Muscle layer of colon (tissue), 2 donors: ENCODE data around the gene FLAD1.

Experiments
- H3K27ac ChIP-seq: one replicate; pipeline ENCODE4 v1.7.0; 2013; ENCODE audit warnings: low read depth, mild to moderate bottlenecking, low read length, moderate library complexity
- H3K27me3 ChIP-seq, 2 donors: one replicate each; pipeline ENCODE4 v1.7.0; 2013; ENCODE audit warnings: low read length in 2 of 2, mild to moderate bottlenecking in 2 of 2; ENCODE audit not compliant: insufficient read depth in 2 of 2, control insufficient read depth in 1 of 2
- H3K36me3 ChIP-seq: one replicate; pipeline ENCODE4 v1.7.0; 2013; ENCODE audit warnings: mild to moderate bottlenecking, low read length; ENCODE audit not compliant: insufficient read depth
- H3K4me1 ChIP-seq: one replicate; pipeline ENCODE4 v1.7.0; 2013; ENCODE audit warnings: mild to moderate bottlenecking, low read length; ENCODE audit not compliant: insufficient read depth
- H3K4me3 ChIP-seq, 2 donors: one replicate each; pipeline ENCODE4 v1.7.0; 2013; ENCODE audit warnings: low read length in 2 of 2, low read depth in 1 of 2, mild to moderate bottlenecking in 1 of 2, moderate library complexity in 1 of 2
- H3K9ac ChIP-seq: one replicate; pipeline ENCODE4 v1.7.0; 2013; ENCODE audit warnings: low read length
- H3K9me3 ChIP-seq: one replicate; pipeline ENCODE4 v1.7.0; 2013; ENCODE audit warnings: mild to moderate bottlenecking, low read length
- donor health status: abdominal sarcoma.
- donor health status: Adenocarcinoma of cecum.

FLAD1 gene

DNA sequence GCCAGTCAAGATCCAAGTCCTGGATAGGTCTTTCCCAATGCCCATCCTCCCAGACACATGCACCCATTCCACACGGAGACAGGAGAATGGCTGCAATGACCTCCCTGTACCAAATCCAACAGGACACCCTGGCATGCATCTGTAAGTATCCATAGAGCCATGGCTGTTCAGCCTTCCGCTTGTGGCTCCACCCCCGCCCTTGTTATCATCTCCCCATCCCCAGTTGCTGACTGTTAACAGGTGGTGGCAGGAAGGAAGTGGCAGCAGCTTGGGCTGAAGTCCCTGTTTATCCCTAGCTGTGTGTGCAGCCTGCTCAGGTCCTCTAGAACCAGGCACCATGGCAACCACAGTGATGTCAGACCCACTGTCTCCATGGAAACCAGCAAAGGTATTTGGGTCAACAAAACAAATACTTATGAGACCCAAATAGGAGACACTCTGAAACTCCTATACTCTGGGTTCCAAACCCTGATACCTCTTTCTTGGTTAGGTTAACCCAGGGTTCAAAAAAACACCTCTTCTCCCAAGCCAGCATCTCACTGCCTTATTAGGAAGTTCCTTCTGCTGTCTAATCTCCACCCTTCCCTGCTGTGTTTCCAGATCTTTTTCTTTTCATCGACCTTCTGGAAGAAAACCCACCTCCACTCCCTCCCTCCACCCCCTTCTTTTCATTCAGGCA, 28.0 kb upstream of the FLAD1 start:
- H3K9ac ChIP-seq: peak overlapping the region; percentile 15
- peaks cover 33% of the 10 kb centered on the region for H3K36me3 ChIP-seq
- H3K4me1 ChIP-seq: peaks cover 51% of the 10 kb centered on the region
- H3K27me3 ChIP-seq: no peaks in the 10 kb centered on the region
- H3K27ac ChIP-seq: peak overlapping the region; percentile 8
- H3K9me3 ChIP-seq: no peaks in the 10 kb centered on the region
- peak overlapping the region; percentile 15 to 80 for H3K4me3 ChIP-seq

DNA sequence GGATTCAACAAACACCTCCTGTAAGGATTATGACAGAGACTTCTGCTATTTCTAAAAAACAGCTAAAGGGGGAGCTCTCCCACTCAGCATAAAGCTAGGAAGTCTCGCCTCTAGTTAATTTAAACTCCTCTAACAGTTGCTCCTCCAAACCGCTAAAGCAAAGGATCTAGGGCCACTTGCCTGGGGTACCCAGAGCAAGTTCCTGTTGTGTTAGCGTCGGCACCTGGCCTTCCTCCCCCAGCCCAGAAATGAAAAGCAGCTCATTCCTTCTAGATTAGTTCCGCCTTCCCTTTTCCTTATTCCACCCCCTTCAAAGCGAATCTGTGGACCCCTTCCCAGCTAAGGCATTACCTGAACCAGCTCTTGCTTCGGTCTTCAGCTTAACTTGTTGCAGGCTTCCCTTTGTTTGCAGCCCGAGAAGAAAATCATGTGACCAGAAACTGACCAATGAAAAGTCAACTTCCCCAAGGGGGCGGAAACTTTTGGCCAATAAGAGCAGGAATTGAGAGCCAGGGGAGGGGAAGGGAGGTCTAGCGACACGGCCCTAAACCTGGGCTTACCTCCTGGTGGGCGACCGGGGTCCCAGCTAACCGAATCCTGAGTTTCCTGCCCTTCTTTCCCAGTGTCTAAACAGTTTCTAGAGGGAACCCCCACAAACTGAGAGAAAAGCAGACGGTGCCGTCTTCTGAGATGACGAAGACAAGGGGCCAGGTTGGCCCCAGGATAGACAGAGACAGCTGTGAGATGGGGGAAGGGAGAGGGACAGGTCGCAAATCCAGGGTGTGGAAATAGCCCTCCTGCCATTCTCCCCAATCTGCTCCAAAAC, 27.2 kb upstream of the FLAD1 start, which contains the start of gene PBXIP1:
PBXIP1 (minus strand) TSS at position 382 of the 826 bp plus-strand sequence. CDS start 2,378 bp downstream, outside the sequence.
- Histone ChIP-seq H3K9me3 (no peaks in the 10 kb centered on the region), H3K27ac (peak within 1 kb of the TSS; percentile 8), H3K4me1 (peaks cover 57% of the 10 kb centered on the region), H3K27me3 (no peaks in the 10 kb centered on the region), H3K4me3 (peak within 1 kb of the TSS; percentile 47 to 80), H3K9ac (peak within 1 kb of the TSS; percentile 15), H3K36me3 (peaks cover 27% of the 10 kb centered on the region)

DNA sequence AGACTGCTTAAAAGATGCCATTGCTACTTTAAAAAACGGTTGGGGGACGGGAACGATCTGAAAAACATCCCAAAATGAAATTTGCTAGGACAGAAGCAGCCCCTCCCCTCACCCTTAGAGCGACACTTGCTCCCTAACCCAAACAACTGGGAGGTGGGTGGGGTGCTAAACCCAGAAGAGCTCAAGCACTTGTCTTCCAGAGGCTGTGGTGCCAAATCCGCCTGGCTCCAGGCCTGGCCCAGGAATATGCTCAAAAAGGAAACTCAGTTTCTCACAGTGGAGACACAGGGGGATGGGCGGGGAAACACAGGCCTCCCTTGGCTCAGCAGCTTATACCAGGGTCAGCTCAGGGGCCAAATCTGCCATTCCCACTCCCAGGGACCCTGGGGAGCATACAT, 26.6 kb upstream of the FLAD1 start:
- Histone ChIP-seq H3K9ac (peak overlapping the region; percentile 15), H3K4me3 (peak overlapping the region; percentile 47 to 80), H3K4me1 (peaks cover 59% of the 10 kb centered on the region), H3K9me3 (no peaks in the 10 kb centered on the region), H3K36me3 (peaks cover 21% of the 10 kb centered on the region), H3K27me3 (no peaks in the 10 kb centered on the region), H3K27ac (peak overlapping the region; percentile 8)

DNA sequence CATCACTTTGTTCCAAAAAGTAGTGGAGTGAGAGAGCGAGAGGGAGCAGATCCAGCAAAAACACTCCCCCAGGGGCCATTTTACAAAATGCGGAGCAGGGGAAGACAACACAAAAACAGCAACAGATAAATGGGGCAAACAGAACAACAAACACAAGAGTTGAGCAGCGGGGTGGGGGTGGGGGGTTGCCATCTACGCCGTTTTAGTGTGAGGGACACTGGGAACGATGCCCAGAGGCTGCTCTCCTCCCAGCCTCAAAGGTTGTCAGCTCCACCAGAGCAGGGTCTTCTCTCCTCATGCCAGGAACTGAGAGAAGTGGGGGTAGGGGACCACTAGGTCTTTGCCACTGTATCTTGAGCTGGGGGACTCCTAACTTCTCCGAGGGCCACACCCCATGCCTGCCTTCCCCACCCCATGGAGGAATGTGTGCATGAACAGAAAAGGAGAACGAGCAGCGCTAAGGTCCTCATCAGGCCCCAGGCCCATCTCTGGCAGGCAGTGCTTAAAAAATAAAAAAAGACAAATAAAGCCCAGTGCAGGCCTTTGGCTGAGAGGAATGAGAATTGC, 26.0 kb upstream of the FLAD1 start:
- peak overlapping the region in 1 of 2 donors; percentile 80 for H3K4me3 ChIP-seq
- peaks cover 20% of the 10 kb centered on the region for H3K36me3 ChIP-seq
- no peaks in the 10 kb centered on the region for H3K9me3 ChIP-seq
- H3K9ac ChIP-seq: no peak overlapping the region
- H3K4me1 ChIP-seq: peaks cover 53% of the 10 kb centered on the region
- H3K27me3 ChIP-seq: no peaks in the 10 kb centered on the region
- peak overlapping the region; percentile 8 for H3K27ac ChIP-seq

DNA sequence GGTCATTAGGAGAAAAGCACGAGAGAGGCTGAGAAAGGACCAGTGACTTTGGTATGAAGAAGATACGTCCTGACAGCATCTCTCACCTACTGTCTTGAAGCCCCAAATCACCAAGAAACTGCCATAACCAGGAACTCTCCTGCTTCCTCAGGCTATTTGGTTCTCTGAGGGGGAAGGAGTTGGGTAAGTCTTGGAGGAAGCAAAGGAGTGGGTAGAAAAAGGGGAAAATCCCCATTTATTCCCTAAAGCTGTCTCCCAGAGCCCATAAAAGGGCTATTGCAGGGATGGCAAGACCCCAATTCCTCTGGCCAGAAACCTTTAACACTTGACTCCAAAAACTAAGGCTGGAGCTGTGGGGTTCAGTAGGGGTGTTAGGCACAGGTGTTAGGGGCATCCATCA, 25.1 kb upstream of the FLAD1 start:
- Histone ChIP-seq H3K4me1 (peaks cover 52% of the 10 kb centered on the region), H3K9ac (no peak overlapping the region), H3K27me3 (no peaks in the 10 kb centered on the region), H3K9me3 (no peaks in the 10 kb centered on the region), H3K27ac (no peak overlapping the region), H3K4me3 (no peak overlapping the region), H3K36me3 (peaks cover 23% of the 10 kb centered on the region)

DNA sequence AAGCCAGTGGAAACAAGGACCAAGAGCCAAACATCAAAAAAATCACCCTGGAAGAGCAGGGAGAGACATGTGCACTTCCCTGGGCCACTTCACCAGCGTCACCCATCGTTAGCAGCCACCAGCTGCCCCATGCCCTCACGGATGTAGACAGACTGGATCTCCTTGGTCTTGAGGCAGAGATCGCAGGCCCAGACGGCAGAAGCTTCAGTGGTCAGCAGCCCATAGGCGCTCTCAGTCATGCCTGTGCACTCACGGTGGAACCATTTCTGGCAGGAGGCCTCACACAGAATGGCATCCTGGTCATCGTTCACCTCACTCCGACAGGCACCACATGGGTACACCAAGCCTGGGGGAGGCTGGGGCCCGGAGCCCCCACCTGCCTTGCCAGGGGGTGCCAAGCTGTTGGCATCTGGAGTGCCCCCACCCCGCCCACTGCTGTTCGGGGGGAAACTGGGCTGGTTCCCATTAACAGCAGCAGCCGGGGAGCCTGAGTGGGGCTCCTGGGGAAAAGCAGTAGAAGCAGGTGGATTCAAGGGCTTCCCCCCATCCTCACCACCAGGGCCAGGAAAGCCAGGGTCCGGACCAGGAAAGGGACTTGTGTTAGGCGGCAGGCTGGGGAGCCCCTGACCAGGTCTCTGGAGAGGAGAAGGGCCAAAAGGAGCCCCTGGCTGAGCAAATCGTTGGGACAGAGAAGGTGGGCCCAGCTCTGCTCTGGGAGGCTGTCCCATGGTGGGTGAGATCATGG, 24.3 kb upstream of the FLAD1 start:
- H3K27ac ChIP-seq: no peak overlapping the region

DNA sequence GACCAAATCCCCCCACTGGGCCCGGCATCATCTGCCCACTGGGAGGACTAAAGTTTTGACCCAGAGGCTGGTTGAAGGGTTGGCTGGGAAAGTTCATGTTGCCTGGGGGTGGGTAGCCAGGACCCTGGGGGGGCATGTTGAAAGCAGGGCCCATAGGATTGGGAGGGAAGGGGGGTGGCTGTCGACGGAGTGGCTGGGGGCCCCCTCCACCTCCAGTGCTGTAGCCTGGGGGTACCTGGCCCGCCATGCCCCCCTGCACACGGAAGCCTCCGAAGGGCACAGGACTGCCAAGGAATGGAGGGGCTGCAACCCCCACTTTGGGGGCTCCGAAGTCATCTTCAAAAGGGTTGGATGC, 23.7 kb upstream of the FLAD1 start:
- no peak overlapping the region for H3K27ac ChIP-seq
- no peak overlapping the region for H3K4me3 ChIP-seq
- H3K9ac ChIP-seq: no peak overlapping the region
- H3K36me3 ChIP-seq: peaks cover 36% of the 10 kb centered on the region
- H3K27me3 ChIP-seq: no peaks in the 10 kb centered on the region
- H3K9me3 ChIP-seq: no peaks in the 10 kb centered on the region
- peaks cover 44% of the 10 kb centered on the region for H3K4me1 ChIP-seq

More for the DNA sequence above, 24.3 kb upstream of the FLAD1 start:
- peaks cover 31% of the 10 kb centered on the region for H3K36me3 ChIP-seq
- H3K27me3 ChIP-seq: no peaks in the 10 kb centered on the region
- H3K9me3 ChIP-seq: no peaks in the 10 kb centered on the region
- peaks cover 49% of the 10 kb centered on the region for H3K4me1 ChIP-seq
- no peak overlapping the region for H3K9ac ChIP-seq
- no peak overlapping the region for H3K4me3 ChIP-seq

DNA sequence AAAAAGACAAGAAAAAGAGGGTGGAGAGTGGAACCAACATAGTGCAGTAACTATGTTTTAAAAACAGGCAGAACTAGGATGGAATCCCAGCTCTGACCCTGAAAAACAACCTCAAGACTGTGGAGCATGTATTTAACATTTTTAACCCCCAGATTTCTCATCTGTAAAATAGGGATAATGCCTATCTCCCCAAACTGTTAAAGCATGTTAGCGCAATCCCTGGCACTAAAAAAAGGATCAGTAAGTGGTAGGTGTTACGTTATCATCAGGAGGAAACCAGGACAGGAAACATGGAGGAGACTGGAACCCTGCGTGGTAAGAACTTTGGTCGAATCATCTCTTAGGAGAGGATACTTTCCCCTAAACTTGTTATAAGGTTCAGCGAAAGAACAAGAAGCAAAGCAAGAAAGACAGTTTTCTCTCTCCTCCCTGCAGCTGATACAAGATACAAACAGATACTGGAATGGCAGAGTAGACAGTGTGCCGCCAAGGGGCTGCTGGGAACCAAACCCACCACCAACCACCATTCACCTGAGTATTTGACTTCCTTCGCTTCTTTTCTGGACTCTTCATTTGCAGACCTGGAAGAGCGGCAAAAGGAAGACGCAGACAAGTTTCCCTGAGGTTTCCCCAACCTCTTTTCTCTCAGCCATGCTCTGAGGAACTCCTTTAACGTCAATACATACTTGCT, 22.6 kb upstream of the FLAD1 start:
- H3K4me1 ChIP-seq: peaks cover 32% of the 10 kb centered on the region
- H3K9ac ChIP-seq: peak overlapping the region; percentile 76
- H3K27me3 ChIP-seq: no peaks in the 10 kb centered on the region
- no peaks in the 10 kb centered on the region for H3K9me3 ChIP-seq
- H3K27ac ChIP-seq: peak overlapping the region; percentile 80
- H3K36me3 ChIP-seq: peaks cover 47% of the 10 kb centered on the region
- H3K4me3 ChIP-seq: peak overlapping the region; percentile 63 to 67

DNA sequence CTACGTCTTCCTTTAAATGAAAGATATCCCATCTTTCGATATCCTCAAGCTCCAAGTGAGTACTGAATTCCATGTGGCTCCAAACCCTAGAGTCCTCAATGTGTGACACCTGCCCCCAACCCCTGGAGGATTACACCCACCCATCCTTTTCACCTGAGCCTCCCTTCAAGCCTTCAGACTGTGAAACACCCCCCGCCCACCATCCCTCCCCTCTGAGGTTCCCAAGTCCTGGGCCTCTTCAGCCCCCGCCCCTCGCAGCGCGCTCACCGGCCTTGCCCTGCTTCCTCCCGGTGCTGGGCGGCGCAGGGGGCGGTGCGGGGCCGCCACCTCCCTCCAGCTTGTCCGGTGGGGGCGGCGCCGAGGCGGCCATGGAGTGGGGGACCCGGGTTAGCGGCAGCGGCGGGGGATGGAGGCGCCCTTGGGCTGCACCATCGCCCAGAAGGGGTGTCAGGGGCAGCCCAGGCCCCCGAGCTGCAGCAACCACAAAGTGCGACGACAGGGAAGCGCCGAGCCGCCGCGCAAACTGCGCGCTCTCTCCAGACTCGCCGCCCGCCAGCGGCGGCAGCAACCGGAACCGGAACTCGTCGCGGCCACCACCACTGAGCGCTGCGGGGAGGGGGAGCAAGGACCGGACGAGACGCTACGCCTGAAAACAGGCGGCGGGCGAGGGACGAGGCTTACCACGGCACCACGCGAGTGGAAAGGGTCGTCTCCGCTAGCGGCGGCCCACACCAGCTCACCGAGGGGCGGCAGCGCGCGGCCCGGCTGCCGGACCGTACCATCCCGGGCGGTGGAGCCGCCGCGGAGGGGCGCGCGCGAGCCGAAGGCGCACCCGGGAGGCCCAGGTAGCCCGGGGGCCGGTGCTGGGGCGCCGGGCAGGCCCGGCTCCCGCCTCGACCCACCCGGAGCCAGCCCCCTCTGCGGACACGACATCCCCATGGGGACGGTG, 21.7 kb upstream of the FLAD1 start, which contains the start of gene PYGO2:
PYGO2 (minus strand) TSS at position 576 of the 949 bp plus-strand sequence; CDS start at position 370, 206 bp downstream.
- Histone ChIP-seq H3K9me3 (no peaks in the 10 kb centered on the region), H3K27ac (peak within 1 kb of the TSS; percentile 80), H3K27me3 (no peaks in the 10 kb centered on the region), H3K9ac (peak within 1 kb of the TSS; percentile 76), H3K4me3 (peak within 1 kb of the TSS; percentile 63 to 67), H3K36me3 (peaks cover 56% of the 10 kb centered on the region), H3K4me1 (peaks cover 30% of the 10 kb centered on the region)
